HG03565 (cell line): Measurements from ENCODE around the gene OR51V1.
"Not testable (repeated sequence)": the region's sequence is repeated elsewhere in the genome, so short reads cannot be mapped to it uniquely, and the experiment has no call there.

Experiments
- ATAC-seq: cut with Tn5 transposase; IDR thresholded peaks from one replicate; pipeline ENCODE4 v1.9.1; 2021; ENCODE audit warnings: mild to moderate bottlenecking, moderate library complexity; ENCODE audit not compliant: unreplicated experiment

The OR51V1 gene

DNA sequence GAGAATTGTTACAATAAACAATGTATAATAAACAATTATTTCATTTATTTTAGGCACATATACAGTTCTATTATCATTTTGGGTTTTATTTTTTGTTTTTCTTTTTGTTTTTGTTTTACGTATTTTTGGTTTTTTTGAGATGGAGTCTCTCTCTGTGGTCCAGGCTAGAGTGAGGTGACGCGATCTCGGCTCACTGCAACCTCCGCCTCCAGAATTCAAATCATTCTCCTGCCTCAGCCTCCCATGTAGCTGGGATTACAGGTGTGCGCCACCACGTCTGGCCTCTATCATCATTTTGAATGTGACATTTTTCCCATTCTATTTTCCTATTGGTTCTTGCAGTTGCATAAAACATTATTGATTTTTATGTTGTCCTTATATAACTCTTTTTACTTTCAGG, 25.5 kb downstream of the OR51V1 start:
- ATAC-seq: no peak

DNA sequence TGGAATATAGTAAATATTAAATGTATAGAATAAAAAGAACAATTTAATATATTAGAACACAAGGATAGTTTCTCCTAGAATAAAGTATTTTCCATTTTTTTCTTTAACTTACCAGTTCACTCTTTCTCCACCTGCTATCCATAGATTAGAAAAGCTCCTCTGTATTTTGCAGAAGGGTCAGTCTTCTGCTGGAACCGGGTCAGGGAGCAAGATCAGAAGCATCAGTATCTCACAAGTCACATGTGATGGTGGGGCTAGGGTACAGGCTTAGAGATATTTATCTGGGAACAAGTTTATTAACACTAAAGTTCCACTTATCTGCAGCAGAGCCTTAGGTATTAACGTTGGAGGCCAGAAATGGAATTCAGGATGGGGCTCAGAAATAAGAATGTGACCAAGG, 28.6 kb downstream of the OR51V1 start:
- ATAC-seq: no peak

DNA sequence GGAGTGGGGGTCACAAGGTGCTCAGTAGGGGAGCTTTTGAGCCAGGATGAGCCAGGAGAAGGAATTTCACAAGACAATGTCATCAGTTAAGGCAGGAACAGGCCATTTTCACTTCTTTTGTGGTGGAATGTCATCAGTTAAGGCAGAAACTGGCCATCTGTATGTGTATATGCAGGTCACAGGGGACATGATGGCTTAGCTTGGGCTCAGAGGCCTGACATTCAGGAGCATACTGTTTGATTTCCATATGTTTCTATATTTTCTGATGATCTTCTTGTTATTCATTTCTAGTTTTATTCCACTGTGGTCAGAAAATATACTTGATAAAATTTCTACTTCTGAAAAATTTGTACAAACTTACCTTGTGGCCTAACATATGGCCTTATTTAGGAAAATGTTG, 34.6 kb downstream of the OR51V1 start:
- ATAC-seq: not testable (repeated sequence)

DNA sequence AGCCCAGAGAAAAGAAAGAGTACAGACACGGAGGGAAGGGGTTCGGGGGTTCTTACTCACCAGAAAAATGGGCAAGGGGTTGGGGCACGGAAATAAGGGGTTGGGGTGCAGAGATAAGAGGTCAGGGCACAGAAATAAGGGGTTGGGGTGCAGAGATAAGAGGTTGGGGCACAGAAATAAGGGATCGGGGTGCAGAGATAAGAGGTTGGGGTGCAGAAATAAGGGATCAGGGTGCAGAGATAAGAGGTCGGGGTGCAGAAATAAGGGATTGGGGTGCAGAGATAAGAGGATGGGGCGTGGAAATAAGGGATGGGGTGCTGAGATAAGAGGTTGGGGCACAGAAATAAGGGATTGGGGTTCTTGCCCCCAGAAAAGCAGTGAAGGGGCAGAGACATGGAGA, 35.7 kb downstream of the OR51V1 start:
- not testable (repeated sequence) for ATAC-seq

DNA sequence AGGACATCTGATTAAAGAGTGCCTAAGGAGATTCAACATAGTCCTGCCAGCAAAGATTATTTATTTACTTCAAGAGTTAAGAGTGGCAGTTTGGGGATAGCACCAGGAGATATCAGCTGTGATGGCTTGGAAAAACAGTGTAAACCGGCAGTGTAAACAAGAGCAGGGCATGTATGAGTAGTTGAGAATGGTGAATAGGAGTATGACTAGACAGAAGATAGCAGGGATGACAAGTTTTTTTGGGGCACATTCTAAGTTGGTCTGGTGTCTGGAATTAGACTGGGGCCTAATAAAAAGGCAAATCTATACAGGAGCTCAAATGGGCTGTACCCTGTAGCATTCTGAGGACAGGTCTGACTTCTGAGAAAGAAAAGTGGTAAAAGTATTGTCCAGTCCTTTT, 39.4 kb downstream of the OR51V1 start:
- not testable (repeated sequence) for ATAC-seq

DNA sequence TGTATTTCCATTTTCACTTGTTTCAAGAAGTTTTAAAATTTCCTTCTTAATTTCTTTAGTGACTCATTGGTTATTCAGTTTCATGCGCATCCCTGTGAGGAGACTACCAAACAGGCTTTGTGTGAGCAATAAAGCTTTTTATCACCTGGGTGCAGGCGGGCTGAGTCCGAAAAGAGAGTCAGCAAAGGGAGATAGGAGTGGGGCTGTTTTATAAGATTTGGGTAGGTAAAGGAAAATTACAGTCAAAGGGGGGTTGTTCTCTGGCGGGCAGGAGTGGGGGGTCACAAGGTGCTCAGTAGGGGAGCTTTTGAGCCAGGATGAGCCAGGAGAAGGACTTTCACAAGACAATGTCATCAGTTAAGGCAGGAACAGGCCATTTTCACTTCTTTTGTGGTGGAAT, 40.3 kb downstream of the OR51V1 start:
- not testable (repeated sequence) for ATAC-seq

DNA sequence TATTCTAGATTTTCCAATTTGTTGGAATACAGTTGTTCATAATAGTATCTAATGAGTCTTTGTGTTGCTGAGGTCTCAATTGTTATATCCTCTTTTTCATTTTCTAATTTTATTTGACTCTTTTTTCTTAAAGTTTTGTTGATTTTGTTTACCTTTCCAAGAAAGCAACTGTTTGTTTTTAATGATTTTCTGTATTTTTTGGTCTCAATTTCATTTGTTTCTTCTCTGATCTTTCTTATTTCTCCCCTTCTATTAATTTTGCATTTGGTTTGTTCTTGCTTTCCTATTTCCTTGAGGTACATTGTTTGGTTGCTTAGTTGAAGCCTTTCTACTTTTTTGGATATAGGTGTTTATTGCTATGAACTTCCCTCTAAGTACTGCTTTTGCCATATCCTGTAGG, 40.7 kb downstream of the OR51V1 start:
- ATAC-seq: no peak

DNA sequence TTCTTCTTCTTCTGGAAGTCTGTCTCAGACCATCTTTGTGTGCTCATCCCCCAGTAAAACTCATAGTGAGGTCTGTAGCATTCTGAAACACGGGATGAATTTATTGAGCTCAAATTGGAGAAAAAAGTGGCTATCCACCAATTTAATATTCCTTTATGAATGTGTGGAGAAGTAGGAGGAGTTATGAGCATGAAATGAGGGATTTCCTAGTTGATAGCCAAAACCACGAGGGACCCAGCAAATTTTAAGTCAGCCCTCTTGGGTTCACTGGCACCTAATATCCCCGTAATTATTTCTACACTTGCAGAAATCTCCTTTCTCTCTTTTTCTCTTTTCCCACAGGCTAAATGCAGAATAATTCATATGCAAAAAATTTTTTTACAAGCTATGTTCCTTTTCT, 45.8 kb downstream of the OR51V1 start, which contains the start of gene OR52A1:
OR52A1 (minus strand) TSS at position 101 of the 400 bp plus-strand sequence. CDS start 2,388 bp downstream, outside the sequence.
- no peak for ATAC-seq

DNA sequence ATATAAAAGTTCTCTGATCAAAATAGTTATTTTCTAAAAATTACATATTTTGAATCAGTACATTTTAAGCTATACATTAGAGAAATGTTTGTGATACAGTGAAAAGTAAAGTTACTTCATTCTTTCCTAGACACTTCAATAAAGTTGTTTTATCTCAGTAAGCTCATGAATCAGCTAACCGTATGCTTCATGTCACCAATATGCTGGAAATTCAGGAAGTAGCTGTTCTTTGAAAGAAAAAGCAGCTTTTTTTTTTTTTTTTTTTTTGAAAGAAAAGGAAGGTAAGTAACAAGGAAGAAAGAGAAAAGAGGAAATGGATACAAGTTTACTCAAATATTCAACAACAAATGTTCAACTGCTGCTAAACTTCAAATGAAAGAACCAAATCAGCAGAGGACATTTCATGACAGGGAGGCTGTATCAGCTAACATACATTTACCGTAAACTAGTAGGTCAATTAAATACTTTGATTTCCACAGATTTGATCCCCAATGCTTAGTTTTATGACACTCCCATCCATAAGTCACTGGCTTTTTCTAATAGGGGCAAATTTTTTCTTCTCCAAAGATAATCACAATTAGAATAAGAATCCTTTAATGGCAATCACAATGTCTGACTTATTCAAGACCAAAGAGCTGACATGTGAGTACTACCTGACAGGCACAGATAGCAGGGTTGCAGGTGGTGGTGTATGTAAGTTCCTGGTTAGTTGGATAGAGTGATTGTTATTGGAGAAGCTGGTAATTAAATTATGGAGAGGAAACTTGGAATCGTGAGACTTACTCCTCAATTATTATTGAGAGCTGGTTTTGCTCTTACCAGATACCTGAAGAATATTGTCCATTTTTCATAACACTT, 46.7 kb downstream of the OR51V1 start:
- no peak for ATAC-seq

DNA sequence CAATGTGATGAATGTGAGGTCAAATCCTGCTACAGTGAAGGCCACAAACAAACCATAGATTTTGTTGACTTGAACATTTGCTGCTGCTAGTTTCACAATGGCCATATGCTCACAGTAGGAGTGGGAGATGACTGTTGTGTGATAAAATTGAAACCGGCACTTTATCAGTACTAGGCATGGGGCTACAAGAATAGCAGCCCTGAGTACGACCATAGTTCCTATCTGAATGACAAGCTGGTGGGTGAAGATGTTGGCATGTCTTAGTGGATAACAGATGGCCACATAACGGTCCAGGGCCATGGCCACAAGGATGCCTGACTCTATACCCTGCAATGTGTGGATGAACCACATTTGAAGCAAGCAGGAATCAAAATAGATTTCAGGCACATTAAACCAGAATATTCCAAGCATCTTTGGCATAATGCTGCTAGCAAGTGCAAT, 48.7 kb downstream of the OR51V1 start:
- ATAC-seq: no peak
